Measurements from ENCODE around the gene BEAN1. TPM values are rescaled to one million over a fixed set of nuclear protein-coding genes. Genes with fewer than 3 reads are reported as not detected.
A peak's percentile ranks its signal among the peaks of the same experiment; 100 is the strongest.

Gene BEAN1
- total and polyA plus RNA-seq, 7 donors: 0.01 to 0.08 TPM; not detected in 5

DNA sequence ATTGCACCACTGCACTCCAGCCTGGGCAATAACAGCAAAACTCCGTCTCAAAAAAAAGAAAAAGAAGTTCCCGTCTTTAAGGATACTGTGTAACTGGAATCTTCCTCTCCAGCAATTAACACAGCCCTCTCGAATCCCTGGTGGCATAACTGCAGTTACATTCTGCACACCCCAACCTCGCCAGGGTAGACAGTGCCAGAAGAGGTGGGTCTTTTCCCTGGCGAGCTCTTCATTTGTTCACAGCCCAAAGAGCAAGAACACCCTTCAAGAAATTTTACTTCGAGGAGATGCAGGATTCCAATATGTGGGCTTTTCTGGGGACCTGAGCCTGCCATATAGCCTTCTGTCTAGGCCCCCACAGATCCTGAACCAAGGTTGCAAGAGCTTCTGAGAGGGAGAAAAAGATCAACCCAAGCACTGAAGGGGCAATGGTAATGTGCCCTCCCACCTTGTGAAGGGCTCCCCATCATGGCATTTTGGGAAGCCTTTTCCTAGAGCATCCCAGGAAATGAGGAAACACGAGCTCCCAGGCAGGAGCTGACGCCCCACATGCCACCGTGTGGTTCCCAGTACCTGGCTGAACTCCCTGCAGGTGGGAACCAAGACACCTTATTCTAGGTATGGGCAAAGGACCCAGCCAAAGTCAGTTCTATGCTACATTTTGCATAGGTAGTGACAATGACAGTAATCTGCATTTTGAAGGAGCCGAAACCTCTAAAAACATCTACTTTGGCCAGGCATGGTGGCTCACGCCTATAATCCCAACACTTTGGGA, 95.9 kb downstream of the BEAN1 start:
- 69 to 80% (median 78%) methylated on average over 11 of the region's 11 CpGs for WGBS, 3 donors
- Histone ChIP-seq H3K4me1 (peaks cover 25% of the 10 kb centered on the region), H3K9me3 (no peaks in the 10 kb centered on the region), H3K4me3 (no peak overlapping the region), H3K27me3 (ENCODE audit: insufficient read depth in 3 of 3, low read length in 2 of 3) (no peaks in the 10 kb centered on the region), H3K27ac (peak overlapping the region; percentile 50), H3K36me3 (ENCODE audit: insufficient read depth in 1 of 2, low read depth in 1 of 2) (peaks cover 0 to 47% of the 10 kb centered on the region in 2 donors)
- DNase-seq (no peak), ATAC-seq (no peak)
- TF ChIP-seq, protein P1, sequence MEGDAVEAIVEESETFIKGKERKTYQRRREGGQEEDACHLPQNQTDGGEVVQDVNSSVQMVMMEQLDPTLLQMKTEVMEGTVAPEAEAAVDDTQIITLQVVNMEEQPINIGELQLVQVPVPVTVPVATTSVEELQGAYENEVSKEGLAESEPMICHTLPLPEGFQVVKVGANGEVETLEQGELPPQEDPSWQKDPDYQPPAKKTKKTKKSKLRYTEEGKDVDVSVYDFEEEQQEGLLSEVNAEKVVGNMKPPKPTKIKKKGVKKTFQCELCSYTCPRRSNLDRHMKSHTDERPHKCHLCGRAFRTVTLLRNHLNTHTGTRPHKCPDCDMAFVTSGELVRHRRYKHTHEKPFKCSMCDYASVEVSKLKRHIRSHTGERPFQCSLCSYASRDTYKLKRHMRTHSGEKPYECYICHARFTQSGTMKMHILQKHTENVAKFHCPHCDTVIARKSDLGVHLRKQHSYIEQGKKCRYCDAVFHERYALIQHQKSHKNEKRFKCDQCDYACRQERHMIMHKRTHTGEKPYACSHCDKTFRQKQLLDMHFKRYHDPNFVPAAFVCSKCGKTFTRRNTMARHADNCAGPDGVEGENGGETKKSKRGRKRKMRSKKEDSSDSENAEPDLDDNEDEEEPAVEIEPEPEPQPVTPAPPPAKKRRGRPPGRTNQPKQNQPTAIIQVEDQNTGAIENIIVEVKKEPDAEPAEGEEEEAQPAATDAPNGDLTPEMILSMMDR (IDR thresholded peaks at IDR 0.05): no peak
- intact Hi-C loops (cut with DNase I): no loop called here

DNA sequence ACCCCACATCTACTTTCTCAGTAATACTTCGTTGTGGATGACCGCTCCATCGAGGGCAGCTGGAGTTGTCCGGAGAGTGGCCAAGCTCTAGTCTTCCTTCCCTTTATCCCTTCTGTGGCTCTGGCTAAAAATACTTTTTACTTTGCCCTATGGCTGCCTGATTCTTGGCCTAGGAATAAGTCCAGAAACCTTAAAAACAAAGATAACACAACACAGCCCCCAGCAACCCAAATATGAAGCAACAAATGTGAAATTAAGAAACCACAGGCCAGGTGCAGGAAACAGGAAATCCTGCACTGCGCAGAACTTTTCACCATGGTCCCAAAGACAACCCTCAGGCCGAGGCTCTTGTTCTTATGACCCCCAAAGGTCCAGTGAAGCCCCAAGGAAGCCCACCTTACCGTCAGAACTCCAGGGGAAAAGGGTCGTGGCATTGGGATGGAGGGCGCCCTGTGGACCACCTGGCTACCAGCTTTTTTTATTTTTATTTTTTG, 96.8 kb downstream of the BEAN1 start:
- H3K36me3 ChIP-seq (ENCODE audit: insufficient read depth in 1 of 2, low read depth in 1 of 2): peaks cover 0 to 56% of the 10 kb centered on the region in 2 donors
- ATAC-seq: peak in 1 of 4 donors; percentile 16
- WGBS, 3 donors: 76 to 77% (median 76%) methylated on average over 9 of the region's 9 CpGs
- no peak for DNase-seq
- H3K9me3 ChIP-seq: no peaks in the 10 kb centered on the region
- TF ChIP-seq, protein P1 (IDR thresholded peaks at IDR 0.05): no peak
- H3K4me3 ChIP-seq: no peak overlapping the region
- intact Hi-C loops (cut with DNase I): no loop called here
- peaks cover 22% of the 10 kb centered on the region for H3K4me1 ChIP-seq
- H3K27ac ChIP-seq: peak overlapping the region; percentile 19
- no peaks in the 10 kb centered on the region for H3K27me3 ChIP-seq (ENCODE audit: insufficient read depth in 3 of 3, low read length in 2 of 3)

DNA sequence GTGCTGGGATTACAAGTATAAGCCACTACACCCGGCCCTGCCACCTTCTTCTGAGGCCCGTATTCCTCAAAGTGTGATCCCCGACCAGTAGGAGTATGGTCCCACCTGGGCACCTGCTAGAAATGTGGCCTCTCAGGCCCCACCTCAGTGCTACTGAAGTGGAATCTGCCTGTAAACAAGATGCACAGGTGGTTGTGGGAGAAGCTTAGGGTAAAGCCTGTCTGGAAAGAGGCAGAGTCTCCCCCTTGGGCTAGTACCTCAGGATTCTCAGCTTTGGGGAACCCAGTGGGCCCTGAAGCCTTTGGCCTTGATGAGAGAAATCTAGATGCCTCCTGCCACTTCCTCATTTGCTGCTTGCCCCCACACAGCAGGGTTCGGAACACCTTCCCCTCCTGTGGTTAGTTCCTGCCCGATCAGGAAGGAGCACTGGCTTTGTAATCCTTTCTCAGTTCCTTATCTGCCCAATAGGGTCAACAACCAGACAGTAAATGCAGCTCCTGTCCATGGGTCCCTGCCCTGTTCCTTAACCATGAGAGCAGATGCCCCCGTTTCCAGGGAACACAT, 97.6 kb downstream of the BEAN1 start:
- peaks cover 20% of the 10 kb centered on the region for H3K4me1 ChIP-seq
- intact Hi-C loops (cut with DNase I): no loop called here
- ATAC-seq (no peak), DNase-seq (no peak)
- no peaks in the 10 kb centered on the region for H3K9me3 ChIP-seq
- H3K27me3 ChIP-seq (ENCODE audit: insufficient read depth in 3 of 3, low read length in 2 of 3): no peaks in the 10 kb centered on the region
- H3K36me3 ChIP-seq (ENCODE audit: insufficient read depth in 1 of 2, low read depth in 1 of 2): peaks cover 0 to 63% of the 10 kb centered on the region in 2 donors
- no peak overlapping the region for H3K4me3 ChIP-seq
- TF ChIP-seq, protein P1 (IDR thresholded peaks at IDR 0.05): no peak
- WGBS, 3 donors: 78 to 82% (median 78%) methylated on average over 6 of the region's 6 CpGs
- peak overlapping the region; percentile 30 for H3K27ac ChIP-seq

DNA sequence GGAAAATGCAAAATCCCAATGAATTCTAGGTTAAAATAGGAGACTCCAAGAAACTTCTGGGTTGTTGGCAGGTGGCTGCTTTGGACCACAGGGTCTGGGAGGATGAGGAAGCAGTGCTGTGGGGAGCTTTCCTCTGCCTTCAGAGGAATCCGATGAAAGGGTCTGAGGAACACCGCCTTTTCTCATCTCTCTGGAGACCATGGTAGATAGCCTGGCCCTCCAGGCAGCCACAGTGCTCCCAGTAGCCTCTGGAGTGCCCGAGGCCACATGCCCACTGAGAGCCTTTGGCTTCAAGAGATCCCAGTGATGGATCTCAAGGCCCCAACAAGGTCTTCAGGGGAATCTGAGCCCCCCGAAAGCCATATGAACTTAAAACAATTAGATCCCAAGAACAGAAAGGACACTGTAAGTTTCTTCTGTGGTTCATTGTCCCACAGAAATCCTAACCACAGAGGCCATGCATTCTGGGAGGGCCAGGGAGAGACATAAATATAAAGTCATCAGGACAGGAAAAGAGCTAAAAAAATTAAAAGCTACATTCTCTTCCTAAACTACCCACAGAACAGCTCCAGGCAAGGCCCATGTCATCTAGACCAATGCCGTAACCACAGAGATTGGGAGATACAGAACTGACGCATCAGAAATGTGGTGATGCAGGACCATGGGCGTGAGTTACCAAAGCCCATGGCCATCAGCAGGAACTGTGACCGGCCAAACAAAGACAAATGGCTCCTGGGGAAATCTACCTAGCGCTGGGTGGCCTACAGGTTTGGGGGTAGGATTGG, 98.5 kb downstream of the BEAN1 start:
- no peak for ATAC-seq
- no peaks in the 10 kb centered on the region for H3K9me3 ChIP-seq
- no peaks in the 10 kb centered on the region for H3K27me3 ChIP-seq (ENCODE audit: insufficient read depth in 3 of 3, low read length in 2 of 3)
- WGBS, 3 donors: 90 to 92% (median 92%) methylated on average over 9 of the region's 9 CpGs
- no peak for DNase-seq
- H3K4me1 ChIP-seq: peaks cover 16% of the 10 kb centered on the region
- peak overlapping the region; percentile 30 for H3K27ac ChIP-seq
- H3K36me3 ChIP-seq (ENCODE audit: insufficient read depth in 1 of 2, low read depth in 1 of 2): peaks cover 0 to 63% of the 10 kb centered on the region in 2 donors
- intact Hi-C loops (cut with DNase I): no loop called here
- no peak overlapping the region for H3K4me3 ChIP-seq
- TF ChIP-seq, protein P1 (IDR thresholded peaks at IDR 0.05): no peak
